ENCODE results near the gene FAAP20. TPM values are rescaled to one million over a fixed set of nuclear protein-coding genes. Genes with fewer than 3 reads are reported as not detected.
A peak's percentile ranks its signal among the peaks of the same experiment; 100 is the strongest.

Gene FAAP20
- total and polyA plus RNA-seq, 9 of the 15 experiments (the other 6 are each of a cell fraction or from before 2014, with no cell fraction given) = 0.58 to 143 (median 9.9) TPM

- TF ChIP-seq CHD7 (IDR thresholded peaks at IDR 0.05; ENCODE audit: low read depth, low read length) (no peak), SETDB1 (IDR thresholded peaks at IDR 0.05; ENCODE audit: low read length) (no peak), NFYB (IDR thresholded peaks at IDR 0.05; ENCODE audit: extremely low read depth, insufficient read length) (no peak), TCF7L2 (IDR thresholded peaks at IDR 0.05; ENCODE audit: low read depth, low read length) (no peak), CXXC5 (CRISPR knock-in tag; IDR thresholded peaks at IDR 0.05) (peak; percentile 18), LEF1 (IDR thresholded peaks at IDR 0.05) (no peak)
Measured at GRCh38 chr1:2193514-2194281, 874 bp downstream of the FAAP20 start (continued).
